ENCODE results near the gene KCNJ11.

- TF ChIP-seq CTCF (IDR thresholded peaks at IDR 0.05; ENCODE audit: insufficient read depth, low read length, poor library complexity, severe bottlenecking) (no peak), EZH2phosphoT487 (conservative IDR thresholded peaks at IDR 0.05; ENCODE audit: low read length) (no peak)
Measured at GRCh38 chr11:17381156-17381555, 7.3 kb downstream of the KCNJ11 start.
